Adrenal gland (tissue), 12 donors: Measurements from ENCODE around the gene CREBBP. TPM values are rescaled to one million over a fixed set of nuclear protein-coding genes. Genes with fewer than 3 reads are reported as not detected.
A peak's percentile ranks its signal among the peaks of the same experiment; 100 is the strongest.
"Not testable (repeated sequence)": the region's sequence is repeated elsewhere in the genome, so short reads cannot be mapped to it uniquely, and the experiment has no call there.

Experiments
- DNase-seq, 7 donors: peaks; one replicate each; pipeline ENCODE4 v3.0.0-alpha.2; 2019 to 2020
- H3K27ac ChIP-seq, 5 donors: fragments of 200-600 bp; sonication (generic) in 4 of 5; 1 replicate in 3 of 5; 2 replicates in 2 of 5; pipeline versions ENCODE4 v1.5.1 to v1.8.0; 2016 to 2020; ENCODE audit warnings: mild to moderate bottlenecking in 1 of 5
- H3K27me3 ChIP-seq: fragments of 200-600 bp; 2 replicates; pipeline ENCODE4 v1.8.0; 2021
- H3K36me3 ChIP-seq, 2 donors: fragments of 200-600 bp; replicated peaks in 1 of 2; 1 replicate in 1 of 2; 2 replicates in 1 of 2; pipeline versions ENCODE4 v1.5.1 to v1.8.0; 2018 to 2022
- H3K4me1 ChIP-seq, 2 donors: fragments of 200-600 bp; replicated peaks in 1 of 2; 1 replicate in 1 of 2; 2 replicates in 1 of 2; pipeline versions ENCODE4 v1.5.1 to v1.8.0; 2018 to 2021
- H3K4me3 ChIP-seq, 4 donors: fragments of 200-600 bp; sonication (generic) in 3 of 4; one replicate each; pipeline ENCODE4 v1.5.1; 2016 to 2018
- H3K9me3 ChIP-seq, 3 donors: fragments of 200-600 bp; sonication (generic) in 1 of 3; replicated peaks in 1 of 3; 1 replicate in 2 of 3; 2 replicates in 1 of 3; pipeline versions ENCODE4 v1.5.1 to v1.8.0; 2016 to 2021
- CTCF ChIP-seq, 6 experiments: fragments of 450-650 bp in 4 of 6; fragments of 200-600 bp in 2 of 6; sonication (generic) in 1 of 6; IDR thresholded peaks; 1 replicate in 5 of 6; 2 replicates in 1 of 6; pipeline versions ENCODE4 v1.5.1 to v1.8.0; 2016 to 2021; ENCODE audit warnings: antibody characterized with exemption in 6 of 6, mild to moderate bottlenecking in 2 of 6, moderate library complexity in 1 of 6
- POLR2A ChIP-seq, 2 donors: fragments of 450-650 bp; IDR thresholded peaks; one replicate each; pipeline ENCODE4 v1.6.1; 2017; ENCODE audit warnings: antibody characterized with exemption in 2 of 2, mild to moderate bottlenecking in 2 of 2, moderate library complexity in 1 of 2
- WGBS, 4 donors: extraction: QIAGEN DNeasy Blood & Tissue Kit in 2 of 4; methylation state at CpG; one replicate each; pipeline versions ENCODE4 v1.1.5 to v1.1.7; 2013 to 2017; 5-methylcytosine and 5-hydroxymethylcytosine counted together
- intact Hi-C, 2 donors: fragments of 100-400 bp; cut with DNase I; formaldehyde crosslinking; loops; one replicate each; pipeline versions ENCODE4 v1.14.1 to v1.15.0; 2022 to 2023
- polyA plus RNA-seq, 3 donors: library from polyadenylated mRNA; stranded (reverse); fragments of 200-250 nt in 2 of 3; fragments of 350-450 nt in 1 of 3; fragmentation: Illumina TruSeq in 1 of 3; extraction: RNeasy Lipid Tissue Mini Kit (QIAGEN cat#74804) in 1 of 3; gene quantifications; one replicate each; pipeline ENCODE4 v1.2.3, GENCODE V29; 2013 to 2014
- total RNA-seq, 9 donors: library from RNA; depleted of rRNA in 4 of 9; stranded (reverse); fragments of >200 nt in 4 of 9; fragments of 120-200 nt in 1 of 9; fragmentation: NEBNext Ultra II Directional in 1 of 9; extraction: Animal tissue kit (Norgen Biotek cat#: 25700) in 1 of 9; gene quantifications; one replicate each; pipeline versions ENCODE4 v1.1.0 to v1.2.4, GENCODE V29; 2013 to 2023
- donor health status: healthy with polysubstance abuse.
- donor health status: Bipolar disorder and iron deficiency.
- donor health status: DM: yes; HTN: yes; CAD: no.
- donor health status: DM: no; HTN: no; CAD: no.
- donor health status: DM: no; HTN: no; CAD: no.
- donor health status: DM: yes; HTN: yes; CAD: no.

The CREBBP gene
- total and polyA plus RNA-seq, 12 donors = 13.7 to 67.7 (median 44.1) TPM

GRCh38 chr16:3717235-3718018 lies 163.1 kb downstream of the CREBBP start, which contains the start of gene TRAP1:
TSS of gene TRAP1 (minus strand) at chr16:3717524. CDS start at chr16:3717508, 16 bp downstream.
- peaks cover 10 to 14% of the 10 kb centered on the region in 2 donors for H3K4me1 ChIP-seq
- H3K27me3 ChIP-seq = no peaks in the 10 kb centered on the region
- no peaks in the 10 kb centered on the region for H3K9me3 ChIP-seq
- H3K27ac ChIP-seq = peak within 1 kb of the TSS in 4 of 5 donors; percentile 57 to 94 (median 76)
- no peaks in the 10 kb centered on the region for H3K36me3 ChIP-seq
- DNase-seq = peak; percentile 87 to 95 (median 92)
- peak within 1 kb of the TSS; percentile 82 to 98 (median 94) for H3K4me3 ChIP-seq
- TF ChIP-seq POLR2A (IDR thresholded peaks at IDR 0.05) (peak; percentile 74 to 75), CTCF (IDR thresholded peaks at IDR 0.05) (no peak)
- intact Hi-C loops = no loop called here
- 0 to 2% (median 1%) methylated on average over 4 to 94 of the region's 95 CpGs; no CpG with 5 or more reads in 1 of the 4 donors for WGBS, 4 donors

GRCh38 chr16:3716831-3717234 lies 163.7 kb downstream of the CREBBP start:
- Histone ChIP-seq H3K36me3 (no peaks in the 10 kb centered on the region), H3K27ac (peak overlapping the region in 4 of 5 donors; percentile 57 to 94 (median 76)), H3K27me3 (no peaks in the 10 kb centered on the region), H3K4me3 (peak overlapping the region; percentile 82 to 98 (median 94)), H3K4me1 (peaks cover 10 to 14% of the 10 kb centered on the region in 2 donors), H3K9me3 (no peaks in the 10 kb centered on the region)
- intact Hi-C loops = no loop called here
- DNase-seq = peak in 3 of 7 donors; percentile 26 to 38 (median 36)
- no peak for TF ChIP-seq POLR2A (IDR thresholded peaks at IDR 0.05)
- TF ChIP-seq CTCF (IDR thresholded peaks at IDR 0.05) = no peak
- WGBS, 4 donors = 1 to 2% methylated on average over 34 of the region's 34 CpGs; no CpG with 5 or more reads in 2 of the 4 donors

- TF ChIP-seq CTCF (IDR thresholded peaks at IDR 0.05) = no peak
- no peak for TF ChIP-seq POLR2A (IDR thresholded peaks at IDR 0.05)
- Histone ChIP-seq H3K36me3 (no peaks in the 10 kb centered on the region), H3K9me3 (no peaks in the 10 kb centered on the region), H3K27me3 (no peaks in the 10 kb centered on the region), H3K27ac (no peak overlapping the region), H3K4me3 (no peak overlapping the region), H3K4me1 (peaks cover 10 to 14% of the 10 kb centered on the region in 2 donors)
- 83 to 94% (median 93%) methylated on average over 7 of the region's 7 CpGs for WGBS, 4 donors
- intact Hi-C loops = no loop called here
- DNase-seq = no peak
Observed at GRCh38 chr16:3715430-3715829, 165.1 kb downstream of the CREBBP start.

- DNase-seq, H3K4me3 ChIP-seq, H3K27ac ChIP-seq, intact Hi-C loops, H3K27me3 ChIP-seq, H3K36me3 ChIP-seq, H3K9me3 ChIP-seq: not testable (repeated sequence)
- peaks cover 10 to 14% of the 10 kb centered on the region in 2 donors for H3K4me1 ChIP-seq
- WGBS, 4 donors = 92 to 99% (median 95%) methylated on average over 10 of the region's 10 CpGs
Observed at GRCh38 chr16:3714378-3714777, 166.1 kb downstream of the CREBBP start.
